ENCODE measurements around the gene CDH2. TPM values are rescaled to one million over a fixed set of nuclear protein-coding genes. Genes with fewer than 3 reads are reported as not detected.

The CDH2 gene
- total and polyA plus RNA-seq, 4 donors = 14.2 to 49.5 (median 26.4) TPM

DNA sequence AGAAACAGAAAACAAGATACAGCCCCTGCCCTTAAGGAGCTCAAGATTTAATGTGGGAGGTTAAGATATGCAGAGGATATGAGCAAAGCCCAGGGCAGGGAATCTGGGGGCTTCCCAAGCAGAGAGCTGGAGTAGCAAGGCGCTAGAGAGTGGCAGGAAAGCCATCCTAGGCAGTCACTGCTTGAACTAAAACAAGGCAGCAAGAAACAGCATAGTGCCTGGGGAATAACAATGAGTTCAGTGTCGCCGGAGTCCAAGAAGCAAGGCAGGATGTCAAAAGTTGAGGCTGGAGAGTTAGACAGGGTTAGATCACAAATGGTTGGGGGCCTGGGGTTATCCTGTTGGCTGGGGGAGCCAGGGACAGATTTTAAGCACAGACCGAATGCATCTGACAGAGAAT lies 24.6 kb downstream of the CDH2 start:
- no peaks in the 10 kb centered on the region for H3K9me3 ChIP-seq (ENCODE audit: control insufficient read depth in 4 of 4, low read length in 3 of 4)
- H3K9ac ChIP-seq (ENCODE audit: low read depth in 1 of 2, low read length in 2 of 2) = no peak overlapping the region
- no peaks in the 10 kb centered on the region for H3K27me3 ChIP-seq (ENCODE audit: control insufficient read depth in 4 of 4, insufficient read depth in 4 of 4, low read length in 3 of 4)
- no peak overlapping the region for H3K4me3 ChIP-seq (ENCODE audit: low read depth in 1 of 3, low read length in 3 of 3)
- peaks cover 4 to 23% (median 7%) of the 10 kb centered on the region in 4 donors for H3K4me1 ChIP-seq (ENCODE audit: control insufficient read depth in 4 of 4, insufficient read depth in 4 of 4, low read length in 3 of 4)
- no peak for TF ChIP-seq HNF4A (conservative IDR thresholded peaks at IDR 0.05)
- TF ChIP-seq, protein P1, sequence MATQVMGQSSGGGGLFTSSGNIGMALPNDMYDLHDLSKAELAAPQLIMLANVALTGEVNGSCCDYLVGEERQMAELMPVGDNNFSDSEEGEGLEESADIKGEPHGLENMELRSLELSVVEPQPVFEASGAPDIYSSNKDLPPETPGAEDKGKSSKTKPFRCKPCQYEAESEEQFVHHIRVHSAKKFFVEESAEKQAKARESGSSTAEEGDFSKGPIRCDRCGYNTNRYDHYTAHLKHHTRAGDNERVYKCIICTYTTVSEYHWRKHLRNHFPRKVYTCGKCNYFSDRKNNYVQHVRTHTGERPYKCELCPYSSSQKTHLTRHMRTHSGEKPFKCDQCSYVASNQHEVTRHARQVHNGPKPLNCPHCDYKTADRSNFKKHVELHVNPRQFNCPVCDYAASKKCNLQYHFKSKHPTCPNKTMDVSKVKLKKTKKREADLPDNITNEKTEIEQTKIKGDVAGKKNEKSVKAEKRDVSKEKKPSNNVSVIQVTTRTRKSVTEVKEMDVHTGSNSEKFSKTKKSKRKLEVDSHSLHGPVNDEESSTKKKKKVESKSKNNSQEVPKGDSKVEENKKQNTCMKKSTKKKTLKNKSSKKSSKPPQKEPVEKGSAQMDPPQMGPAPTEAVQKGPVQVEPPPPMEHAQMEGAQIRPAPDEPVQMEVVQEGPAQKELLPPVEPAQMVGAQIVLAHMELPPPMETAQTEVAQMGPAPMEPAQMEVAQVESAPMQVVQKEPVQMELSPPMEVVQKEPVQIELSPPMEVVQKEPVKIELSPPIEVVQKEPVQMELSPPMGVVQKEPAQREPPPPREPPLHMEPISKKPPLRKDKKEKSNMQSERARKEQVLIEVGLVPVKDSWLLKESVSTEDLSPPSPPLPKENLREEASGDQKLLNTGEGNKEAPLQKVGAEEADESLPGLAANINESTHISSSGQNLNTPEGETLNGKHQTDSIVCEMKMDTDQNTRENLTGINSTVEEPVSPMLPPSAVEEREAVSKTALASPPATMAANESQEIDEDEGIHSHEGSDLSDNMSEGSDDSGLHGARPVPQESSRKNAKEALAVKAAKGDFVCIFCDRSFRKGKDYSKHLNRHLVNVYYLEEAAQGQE (IDR thresholded peaks at IDR 0.05) = no peak
- no peak for TF ChIP-seq EGR1 (IDR thresholded peaks at IDR 0.05; ENCODE audit: low read depth in 2 of 2)
- TF ChIP-seq, protein P2, sequence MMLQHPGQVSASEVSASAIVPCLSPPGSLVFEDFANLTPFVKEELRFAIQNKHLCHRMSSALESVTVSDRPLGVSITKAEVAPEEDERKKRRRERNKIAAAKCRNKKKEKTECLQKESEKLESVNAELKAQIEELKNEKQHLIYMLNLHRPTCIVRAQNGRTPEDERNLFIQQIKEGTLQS (IDR thresholded peaks at IDR 0.05) = no peak
- TF ChIP-seq, protein P3, sequence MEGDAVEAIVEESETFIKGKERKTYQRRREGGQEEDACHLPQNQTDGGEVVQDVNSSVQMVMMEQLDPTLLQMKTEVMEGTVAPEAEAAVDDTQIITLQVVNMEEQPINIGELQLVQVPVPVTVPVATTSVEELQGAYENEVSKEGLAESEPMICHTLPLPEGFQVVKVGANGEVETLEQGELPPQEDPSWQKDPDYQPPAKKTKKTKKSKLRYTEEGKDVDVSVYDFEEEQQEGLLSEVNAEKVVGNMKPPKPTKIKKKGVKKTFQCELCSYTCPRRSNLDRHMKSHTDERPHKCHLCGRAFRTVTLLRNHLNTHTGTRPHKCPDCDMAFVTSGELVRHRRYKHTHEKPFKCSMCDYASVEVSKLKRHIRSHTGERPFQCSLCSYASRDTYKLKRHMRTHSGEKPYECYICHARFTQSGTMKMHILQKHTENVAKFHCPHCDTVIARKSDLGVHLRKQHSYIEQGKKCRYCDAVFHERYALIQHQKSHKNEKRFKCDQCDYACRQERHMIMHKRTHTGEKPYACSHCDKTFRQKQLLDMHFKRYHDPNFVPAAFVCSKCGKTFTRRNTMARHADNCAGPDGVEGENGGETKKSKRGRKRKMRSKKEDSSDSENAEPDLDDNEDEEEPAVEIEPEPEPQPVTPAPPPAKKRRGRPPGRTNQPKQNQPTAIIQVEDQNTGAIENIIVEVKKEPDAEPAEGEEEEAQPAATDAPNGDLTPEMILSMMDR (IDR thresholded peaks at IDR 0.05; ENCODE audit: low read depth, low read length, missing input control) = no peak
- no peak for TF ChIP-seq JUND (IDR thresholded peaks at IDR 0.05)
- TF ChIP-seq FOXA2 (IDR thresholded peaks at IDR 0.05) = no peak
- TF ChIP-seq FOXA1 (IDR thresholded peaks at IDR 0.05) = no peak
- TF ChIP-seq TAF1 (conservative IDR thresholded peaks at IDR 0.05) = no peak
- TF ChIP-seq, protein P4, sequence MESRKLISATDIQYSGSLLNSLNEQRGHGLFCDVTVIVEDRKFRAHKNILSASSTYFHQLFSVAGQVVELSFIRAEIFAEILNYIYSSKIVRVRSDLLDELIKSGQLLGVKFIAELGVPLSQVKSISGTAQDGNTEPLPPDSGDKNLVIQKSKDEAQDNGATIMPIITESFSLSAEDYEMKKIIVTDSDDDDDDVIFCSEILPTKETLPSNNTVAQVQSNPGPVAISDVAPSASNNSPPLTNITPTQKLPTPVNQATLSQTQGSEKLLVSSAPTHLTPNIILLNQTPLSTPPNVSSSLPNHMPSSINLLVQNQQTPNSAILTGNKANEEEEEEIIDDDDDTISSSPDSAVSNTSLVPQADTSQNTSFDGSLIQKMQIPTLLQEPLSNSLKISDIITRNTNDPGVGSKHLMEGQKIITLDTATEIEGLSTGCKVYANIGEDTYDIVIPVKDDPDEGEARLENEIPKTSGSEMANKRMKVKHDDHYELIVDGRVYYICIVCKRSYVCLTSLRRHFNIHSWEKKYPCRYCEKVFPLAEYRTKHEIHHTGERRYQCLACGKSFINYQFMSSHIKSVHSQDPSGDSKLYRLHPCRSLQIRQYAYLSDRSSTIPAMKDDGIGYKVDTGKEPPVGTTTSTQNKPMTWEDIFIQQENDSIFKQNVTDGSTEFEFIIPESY (IDR thresholded peaks at IDR 0.05) = no peak
- no peak for TF ChIP-seq GABPA (IDR thresholded peaks at IDR 0.05 in 1 of 2, conservative IDR thresholded peaks at IDR 0.05 in 1 of 2)
- TF ChIP-seq RAD21 (IDR thresholded peaks at IDR 0.05) = no peak
- TF ChIP-seq RXRA (IDR thresholded peaks at IDR 0.05) = no peak
- TF ChIP-seq, protein P5, sequence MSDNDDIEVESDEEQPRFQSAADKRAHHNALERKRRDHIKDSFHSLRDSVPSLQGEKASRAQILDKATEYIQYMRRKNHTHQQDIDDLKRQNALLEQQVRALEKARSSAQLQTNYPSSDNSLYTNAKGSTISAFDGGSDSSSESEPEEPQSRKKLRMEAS (IDR thresholded peaks at IDR 0.05) = no peak
- H3K27ac ChIP-seq (ENCODE audit: low read depth in 1 of 2, low read length in 2 of 2) = no peak overlapping the region
- no peaks in the 10 kb centered on the region for H3K36me3 ChIP-seq (ENCODE audit: control insufficient read depth in 4 of 4, insufficient read depth in 3 of 4, low read depth in 1 of 4, low read length in 3 of 4)
- 79% methylated on average over 4 of the region's 4 CpGs for WGBS
- DNase-seq (ENCODE audit: low spot score) = no peak

DNA sequence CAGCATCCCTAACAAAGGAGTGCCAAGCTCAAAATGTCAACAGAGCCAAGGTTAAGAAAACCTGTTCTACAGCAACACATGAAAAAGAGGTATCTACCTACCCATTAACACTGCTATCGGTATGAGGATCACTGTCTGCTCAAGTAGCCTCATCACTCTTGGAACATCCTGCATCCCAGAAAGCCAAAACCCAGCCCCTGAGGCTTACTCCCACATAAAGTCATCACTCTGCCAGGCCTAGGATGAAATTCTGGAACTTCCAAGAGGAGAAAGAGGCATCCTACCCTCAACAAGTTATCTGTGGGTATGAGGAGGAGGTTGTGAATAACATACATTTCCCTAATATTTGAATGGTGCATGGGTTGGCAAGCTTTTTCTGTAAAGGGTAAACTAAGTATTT lies 25.5 kb downstream of the CDH2 start:
- H3K27me3 ChIP-seq (ENCODE audit: control insufficient read depth in 4 of 4, insufficient read depth in 4 of 4, low read length in 3 of 4) = no peaks in the 10 kb centered on the region
- H3K9ac ChIP-seq (ENCODE audit: low read depth in 1 of 2, low read length in 2 of 2) = no peak overlapping the region
- WGBS = 95% methylated on average over 1 of the region's 1 CpG
- TF ChIP-seq HNF4G (IDR thresholded peaks at IDR 0.05) = no peak
- no peak overlapping the region for H3K27ac ChIP-seq (ENCODE audit: low read depth in 1 of 2, low read length in 2 of 2)
- DNase-seq (ENCODE audit: low spot score) = no peak
- no peaks in the 10 kb centered on the region for H3K9me3 ChIP-seq (ENCODE audit: control insufficient read depth in 4 of 4, low read length in 3 of 4)
- H3K4me3 ChIP-seq (ENCODE audit: low read depth in 1 of 3, low read length in 3 of 3) = no peak overlapping the region
- H3K36me3 ChIP-seq (ENCODE audit: control insufficient read depth in 4 of 4, insufficient read depth in 3 of 4, low read depth in 1 of 4, low read length in 3 of 4) = no peaks in the 10 kb centered on the region
- H3K4me1 ChIP-seq (ENCODE audit: control insufficient read depth in 4 of 4, insufficient read depth in 4 of 4, low read length in 3 of 4) = peaks cover 0 to 28% (median 4%) of the 10 kb centered on the region in 4 donors
